Measurements from ENCODE around the gene SEMA6D. TPM values are rescaled to one million over a fixed set of nuclear protein-coding genes. Genes with fewer than 3 reads are reported as not detected.

The SEMA6D gene
- total RNA-seq, 4 donors from 2014 or later = 9.3 to 17.7 (median 14.3) TPM

DNA sequence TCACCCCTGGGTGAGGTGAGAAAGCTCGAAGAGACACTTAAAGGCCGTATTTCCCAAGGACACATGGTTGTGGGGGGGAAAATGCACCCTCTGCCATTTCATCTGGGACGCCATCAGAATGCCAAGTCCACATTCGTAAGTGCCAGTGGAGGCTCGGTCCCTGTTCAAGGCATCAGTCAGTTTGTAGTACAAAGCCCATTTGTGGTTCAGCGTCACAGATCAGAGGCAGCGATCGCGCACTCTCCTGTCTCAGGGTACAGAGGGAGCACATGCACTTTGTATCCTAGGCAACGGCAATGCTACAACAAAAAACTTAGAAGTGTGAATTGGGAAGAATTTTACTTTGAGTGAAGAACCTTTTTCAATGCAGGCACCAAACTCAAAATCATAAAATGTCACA, 27.2 kb downstream of the SEMA6D start:
- intact Hi-C loops (cut with DNase I) = no loop called here
- Histone ChIP-seq H3K4me1 (peaks cover 0 to 11% of the 10 kb centered on the region in 2 donors), H3K4me3 (replicated peaks in 1 of 3) (no peak overlapping the region), H3K27me3 (no peaks in the 10 kb centered on the region), H3K36me3 (no peaks in the 10 kb centered on the region), H3K27ac (no peak overlapping the region), H3K9me3 (no peaks in the 10 kb centered on the region)
- 84 to 96% methylated on average over 9 to 10 of the region's 10 CpGs for WGBS, 2 donors
- TF ChIP-seq POLR2A (IDR thresholded peaks at IDR 0.05) = no peak
- TF ChIP-seq, protein P1, sequence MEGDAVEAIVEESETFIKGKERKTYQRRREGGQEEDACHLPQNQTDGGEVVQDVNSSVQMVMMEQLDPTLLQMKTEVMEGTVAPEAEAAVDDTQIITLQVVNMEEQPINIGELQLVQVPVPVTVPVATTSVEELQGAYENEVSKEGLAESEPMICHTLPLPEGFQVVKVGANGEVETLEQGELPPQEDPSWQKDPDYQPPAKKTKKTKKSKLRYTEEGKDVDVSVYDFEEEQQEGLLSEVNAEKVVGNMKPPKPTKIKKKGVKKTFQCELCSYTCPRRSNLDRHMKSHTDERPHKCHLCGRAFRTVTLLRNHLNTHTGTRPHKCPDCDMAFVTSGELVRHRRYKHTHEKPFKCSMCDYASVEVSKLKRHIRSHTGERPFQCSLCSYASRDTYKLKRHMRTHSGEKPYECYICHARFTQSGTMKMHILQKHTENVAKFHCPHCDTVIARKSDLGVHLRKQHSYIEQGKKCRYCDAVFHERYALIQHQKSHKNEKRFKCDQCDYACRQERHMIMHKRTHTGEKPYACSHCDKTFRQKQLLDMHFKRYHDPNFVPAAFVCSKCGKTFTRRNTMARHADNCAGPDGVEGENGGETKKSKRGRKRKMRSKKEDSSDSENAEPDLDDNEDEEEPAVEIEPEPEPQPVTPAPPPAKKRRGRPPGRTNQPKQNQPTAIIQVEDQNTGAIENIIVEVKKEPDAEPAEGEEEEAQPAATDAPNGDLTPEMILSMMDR (IDR thresholded peaks at IDR 0.05) = no peak
- no peak for DNase-seq

DNA sequence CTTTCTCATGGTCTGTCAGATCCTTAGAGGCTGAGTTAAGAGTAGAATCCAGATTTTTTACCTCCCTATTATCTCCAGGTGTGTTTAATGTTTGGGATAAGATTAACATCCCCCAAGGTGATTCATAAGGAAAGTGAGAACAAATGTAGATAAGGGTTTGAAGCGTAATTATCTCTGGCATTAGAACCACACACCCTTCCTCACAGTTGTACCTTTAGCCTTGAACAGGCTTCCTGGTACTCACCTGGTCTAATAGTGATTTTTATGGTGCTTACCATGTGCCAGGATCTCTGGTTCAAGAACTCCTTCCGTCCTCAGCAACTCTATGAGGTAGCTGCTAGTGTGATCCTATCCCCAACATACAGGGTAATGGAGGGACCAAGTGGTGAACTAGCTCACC, 27.7 kb downstream of the SEMA6D start:
- intact Hi-C loops (cut with DNase I) = no loop called here
- no peaks in the 10 kb centered on the region for H3K9me3 ChIP-seq
- H3K36me3 ChIP-seq = no peaks in the 10 kb centered on the region
- no peak for DNase-seq
- H3K27ac ChIP-seq = no peak overlapping the region
- no peak for TF ChIP-seq POLR2A (IDR thresholded peaks at IDR 0.05)
- TF ChIP-seq, protein P1 (IDR thresholded peaks at IDR 0.05) = no peak
- H3K4me1 ChIP-seq = peaks cover 0 to 16% of the 10 kb centered on the region in 2 donors
- H3K4me3 ChIP-seq (replicated peaks in 1 of 3) = no peak overlapping the region
- WGBS, 2 donors = 90 to 98% methylated on average over 2 of the region's 2 CpGs
- no peaks in the 10 kb centered on the region for H3K27me3 ChIP-seq

DNA sequence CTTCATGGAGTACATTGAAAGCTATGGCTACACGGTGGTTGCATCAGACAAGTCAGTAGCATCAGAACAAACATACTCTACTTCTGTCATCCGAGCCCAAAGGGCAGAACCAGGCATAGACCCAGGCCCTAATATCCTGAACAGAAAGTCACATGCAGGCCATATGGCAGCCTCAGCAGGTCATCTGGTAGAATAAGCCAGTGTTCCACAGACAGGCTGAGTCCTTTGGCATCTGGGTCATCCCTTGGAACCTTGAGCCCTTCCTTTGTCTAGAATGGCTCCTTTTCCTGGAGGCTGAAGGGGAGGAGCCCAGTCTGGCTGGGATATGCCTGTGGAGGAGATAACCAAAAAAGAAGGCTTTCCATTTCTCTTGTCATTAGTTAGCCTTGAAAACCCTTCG, 29.2 kb downstream of the SEMA6D start:
- H3K9me3 ChIP-seq = no peaks in the 10 kb centered on the region
- no peak for DNase-seq
- H3K36me3 ChIP-seq = no peaks in the 10 kb centered on the region
- H3K27ac ChIP-seq = no peak overlapping the region
- intact Hi-C loops (cut with DNase I) = no loop called here
- H3K4me3 ChIP-seq (replicated peaks in 1 of 3) = no peak overlapping the region
- no peaks in the 10 kb centered on the region for H3K27me3 ChIP-seq
- no peak for TF ChIP-seq POLR2A (IDR thresholded peaks at IDR 0.05)
- TF ChIP-seq, protein P1 (IDR thresholded peaks at IDR 0.05) = no peak
- 73 to 91% methylated on average over 3 of the region's 3 CpGs for WGBS, 2 donors
- H3K4me1 ChIP-seq = peaks cover 0 to 29% of the 10 kb centered on the region in 2 donors

DNA sequence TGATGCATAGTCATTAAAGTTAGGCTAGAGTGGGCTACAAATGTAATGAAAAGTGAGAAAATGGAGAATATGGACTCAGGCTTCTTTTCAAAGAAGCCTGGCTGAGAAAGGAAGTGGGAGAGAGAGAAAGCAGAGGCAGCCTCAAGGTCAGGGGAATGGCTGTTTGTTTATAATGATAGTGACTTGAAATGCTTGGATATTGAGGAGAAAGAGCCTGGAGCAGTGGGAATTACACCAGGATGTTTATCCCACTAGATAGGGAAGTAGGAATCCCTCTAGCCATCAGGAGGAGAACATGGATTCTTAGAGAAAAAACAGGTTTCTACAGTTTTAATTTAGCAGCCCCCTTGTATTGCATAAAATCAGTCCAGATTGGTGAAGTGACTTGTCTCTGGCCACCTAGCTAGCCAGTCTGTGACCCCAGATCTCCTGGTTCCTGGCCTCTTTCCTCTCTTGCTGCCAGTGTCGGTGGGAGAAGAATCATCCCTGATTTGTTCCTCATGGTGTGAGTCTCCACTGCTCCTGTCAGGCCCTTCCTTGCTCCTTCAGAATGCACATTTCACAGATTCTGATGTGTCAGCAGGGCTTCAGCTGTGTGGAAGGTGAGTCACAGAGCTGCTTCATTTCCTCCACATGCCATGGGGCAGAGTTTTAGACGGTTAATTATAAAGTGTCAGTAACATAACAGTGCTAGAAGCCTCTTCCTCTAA, 32.9 kb downstream of the SEMA6D start:
- Histone ChIP-seq H3K4me1 (peaks cover 0 to 18% of the 10 kb centered on the region in 2 donors), H3K36me3 (no peaks in the 10 kb centered on the region), H3K27me3 (no peaks in the 10 kb centered on the region), H3K9me3 (no peaks in the 10 kb centered on the region), H3K4me3 (replicated peaks in 1 of 3) (no peak overlapping the region), H3K27ac (no peak overlapping the region)
- TF ChIP-seq, protein P1 (IDR thresholded peaks at IDR 0.05) = no peak
- no peak for TF ChIP-seq POLR2A (IDR thresholded peaks at IDR 0.05)
- WGBS, 2 donors = 57 to 65% methylated on average over 2 of the region's 2 CpGs
- intact Hi-C loops (cut with DNase I) = no loop called here
- DNase-seq = no peak

DNA sequence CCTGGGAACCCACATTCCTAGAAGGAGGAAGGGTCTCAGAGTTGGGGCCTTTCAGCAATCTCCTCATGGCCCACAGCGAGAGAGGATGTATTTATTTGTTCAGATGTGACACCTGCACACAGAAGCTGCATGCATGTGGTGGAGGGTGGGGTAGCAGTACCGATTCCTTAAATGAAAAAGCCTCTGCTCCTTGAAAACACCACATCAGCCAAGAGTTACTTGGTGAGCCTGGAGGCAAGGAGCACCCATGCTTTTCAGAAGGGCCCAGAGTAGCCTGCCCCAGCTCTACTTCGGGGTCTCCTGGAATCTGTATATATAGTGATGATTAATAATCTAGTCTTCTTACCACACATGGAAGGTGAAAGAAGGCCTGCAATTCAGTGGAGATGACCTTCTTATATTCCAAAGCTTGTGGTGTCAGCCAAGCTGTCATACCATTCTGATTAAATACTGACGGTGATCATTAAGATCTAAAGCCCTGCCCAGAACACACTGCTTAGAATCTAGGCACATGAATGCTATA, 33.5 kb downstream of the SEMA6D start:
- no peak overlapping the region for H3K4me3 ChIP-seq (replicated peaks in 1 of 3)
- no peaks in the 10 kb centered on the region for H3K27me3 ChIP-seq
- peaks cover 0 to 18% of the 10 kb centered on the region in 2 donors for H3K4me1 ChIP-seq
- H3K9me3 ChIP-seq = no peaks in the 10 kb centered on the region
- no peak for TF ChIP-seq POLR2A (IDR thresholded peaks at IDR 0.05)
- TF ChIP-seq, protein P1 (IDR thresholded peaks at IDR 0.05) = no peak
- 92 to 94% methylated on average over 4 of the region's 4 CpGs for WGBS, 2 donors
- DNase-seq = no peak
- H3K27ac ChIP-seq = no peak overlapping the region
- intact Hi-C loops (cut with DNase I) = no loop called here
- no peaks in the 10 kb centered on the region for H3K36me3 ChIP-seq
